Measurements from ENCODE around the gene CD79B. TPM values are rescaled to one million over a fixed set of nuclear protein-coding genes. Genes with fewer than 3 reads are reported as not detected.
"Not testable (repeated sequence)": the region's sequence is repeated elsewhere in the genome, so short reads cannot be mapped to it uniquely, and the experiment has no call there.

The CD79B gene
- total and polyA plus RNA-seq, 4 experiments from 2014 or later, result 16.4 to 57.2 (median 35.8) TPM

DNA sequence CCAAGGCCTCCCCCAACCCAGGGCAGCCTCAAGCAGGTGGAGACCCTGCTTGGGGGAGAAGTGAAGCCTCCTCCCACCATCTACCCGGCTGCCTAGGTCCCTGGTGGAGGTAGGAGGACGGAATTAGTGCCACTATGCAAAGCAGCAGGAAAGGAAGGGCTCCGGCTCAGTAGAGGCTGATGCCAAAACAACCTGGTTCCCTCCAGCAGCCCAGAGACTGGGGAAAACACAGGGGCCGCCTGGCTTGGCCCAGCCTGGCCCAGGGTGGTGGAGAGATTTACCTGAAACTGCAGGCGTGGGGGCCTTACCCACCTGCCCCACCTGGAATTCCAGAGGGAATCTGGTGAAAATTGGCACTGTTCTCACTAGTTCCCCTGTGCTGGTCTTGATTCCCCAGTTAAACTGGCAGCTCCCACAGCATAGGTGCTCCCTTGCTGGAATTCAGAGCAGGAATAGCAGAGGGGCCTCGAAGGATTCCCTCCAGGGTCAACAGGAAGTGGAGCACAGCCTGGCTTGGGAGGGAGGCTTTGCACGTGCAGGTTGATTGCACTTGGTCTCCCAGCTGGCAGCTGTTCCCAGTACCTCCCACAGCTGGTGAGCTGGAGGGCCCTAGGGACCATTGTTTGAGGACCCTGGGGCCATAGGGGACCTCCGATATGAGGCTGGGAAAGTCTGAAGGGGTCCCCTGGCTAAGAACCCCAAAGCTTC, 4.5 kb downstream of the CD79B start:
- DNase-seq, result no peak
- H3K4me1 Mint-ChIP-seq, result peaks cover 7 to 21% (median 16%) of the 10 kb centered on the region in 4 donors
- Histone ChIP-seq H3K27me3 (ENCODE audit: insufficient read depth, low read length) (no peaks in the 10 kb centered on the region), H3K4me1 (ENCODE audit: insufficient read depth, low read length) (peaks cover 19% of the 10 kb centered on the region), H3K9me3 (ENCODE audit: control insufficient read depth in 1 of 2, low read length in 2 of 2) (no peaks in the 10 kb centered on the region), H3K4me3 (ENCODE audit: low read length in 2 of 2) (no peak overlapping the region), H3K36me3 (ENCODE audit: insufficient read depth, low read length) (peaks cover 20% of the 10 kb centered on the region), H3K27ac (ENCODE audit: low read depth, low read length) (no peak overlapping the region)
- H3K27ac Mint-ChIP-seq, result no peak overlapping the region
- ChIA-PET POLR2A (ENCODE audit: partially characterized antibody) (interaction anchor here (0.6 to 1.3 kb wide), 3 partner anchors 203 to 441 kb away, joined by 3 to 7 read pairs (median 3); partner anchors contain the start of gene ERN1), CTCF (ENCODE audit: partially characterized antibody) (interaction anchor here (2.5 to 5.9 kb wide), 3 partner anchors 8 to 204 kb away, joined by 6 to 56 read pairs (median 12); partner anchors contain the start of gene GH1)
- H3K9me3 Mint-ChIP-seq, result no peaks in the 10 kb centered on the region
- H3K4me3 Mint-ChIP-seq, result no peak overlapping the region
- no peaks in the 10 kb centered on the region for H3K27me3 Mint-ChIP-seq
- intact Hi-C loops (cut with micrococcal nuclease), result no loop called here
- peaks cover 0 to 10% of the 10 kb centered on the region in 2 donors for H3K36me3 Mint-ChIP-seq

DNA sequence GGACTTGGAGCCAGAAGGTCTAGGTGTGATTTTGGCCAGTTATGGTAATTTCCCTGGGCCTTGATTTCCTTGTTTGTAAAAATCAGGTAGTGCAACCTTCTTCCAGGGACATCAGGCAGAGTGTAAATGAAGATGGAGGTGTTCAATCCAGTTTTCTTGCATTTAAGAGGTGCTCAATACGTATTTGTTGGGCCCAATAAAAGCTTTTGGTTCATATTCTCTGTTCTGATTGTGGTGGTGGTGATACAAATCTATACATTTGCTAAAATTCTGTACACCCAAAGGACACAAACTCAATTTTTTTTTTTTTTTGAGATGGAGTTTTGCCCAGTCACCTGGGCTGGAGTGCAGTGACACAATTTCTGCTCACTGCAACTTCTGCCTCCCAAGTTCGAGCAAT, 6.0 kb downstream of the CD79B start:
- Mint-ChIP-seq H3K27me3 (no peaks in the 10 kb centered on the region), H3K36me3 (peaks cover 0 to 10% of the 10 kb centered on the region in 2 donors), H3K9me3 (no peaks in the 10 kb centered on the region), H3K4me3 (no peak overlapping the region), H3K4me1 (peaks cover 4 to 8% (median 6%) of the 10 kb centered on the region in 4 donors), H3K27ac (peak overlapping the region in 1 of 7 donors; percentile 48)
- Histone ChIP-seq H3K27ac (ENCODE audit: low read depth, low read length) (no peak overlapping the region), H3K9me3 (ENCODE audit: control insufficient read depth in 1 of 2, low read length in 2 of 2) (no peaks in the 10 kb centered on the region), H3K36me3 (ENCODE audit: insufficient read depth, low read length) (peaks cover 20% of the 10 kb centered on the region), H3K4me3 (ENCODE audit: low read length in 2 of 2) (no peak overlapping the region), H3K27me3 (ENCODE audit: insufficient read depth, low read length) (no peaks in the 10 kb centered on the region), H3K4me1 (ENCODE audit: insufficient read depth, low read length) (peaks cover 11% of the 10 kb centered on the region)
- DNase-seq, result no peak
- intact Hi-C loops (cut with micrococcal nuclease), result no loop called here
- POLR2A ChIA-PET (ENCODE audit: partially characterized antibody), result interaction anchor here (0.7 to 1.1 kb wide), 2 partner anchors 21 to 94 kb away, joined by 3 to 4 read pairs; partner anchors contain the start of gene ICAM2
- CTCF ChIA-PET (ENCODE audit: partially characterized antibody), result interaction anchor here (1.1 to 2.2 kb wide), 3 partner anchors 15 to 103 kb away, joined by 4 to 8 read pairs (median 4); partner anchors contain the start of gene CSHL1

DNA sequence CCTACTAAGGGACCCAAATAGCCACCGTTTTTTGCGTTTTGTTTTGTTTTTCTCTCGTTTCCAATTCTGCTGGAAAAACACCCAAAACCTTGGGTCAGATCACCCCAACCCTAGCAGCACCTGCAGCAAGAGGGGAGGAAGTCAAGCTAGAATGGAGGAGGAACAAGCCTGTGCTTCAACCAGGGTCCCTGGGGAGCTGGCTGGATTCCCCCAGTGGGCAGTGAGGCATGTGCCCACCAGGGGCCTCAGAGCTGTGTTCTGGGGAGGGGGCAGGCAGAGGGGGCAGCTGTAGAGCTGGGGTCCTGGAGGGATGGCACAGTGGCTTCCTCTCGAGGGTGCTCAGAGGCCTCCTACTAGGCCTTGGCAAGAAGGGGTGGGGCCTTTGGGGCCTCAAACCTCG, 6.5 kb downstream of the CD79B start:
- Histone ChIP-seq H3K4me3 (ENCODE audit: low read length in 2 of 2) (no peak overlapping the region), H3K9me3 (ENCODE audit: control insufficient read depth in 1 of 2, low read length in 2 of 2) (no peaks in the 10 kb centered on the region), H3K36me3 (ENCODE audit: insufficient read depth, low read length) (peaks cover 20% of the 10 kb centered on the region), H3K27ac (ENCODE audit: low read depth, low read length) (no peak overlapping the region), H3K4me1 (ENCODE audit: insufficient read depth, low read length) (peaks cover 6% of the 10 kb centered on the region), H3K27me3 (ENCODE audit: insufficient read depth, low read length) (no peaks in the 10 kb centered on the region)
- intact Hi-C loops (cut with micrococcal nuclease), result no loop called here
- Mint-ChIP-seq H3K4me1 (peaks cover under 1 to 2% (median 1%) of the 10 kb centered on the region in 4 donors), H3K36me3 (peaks cover 0 to 6% of the 10 kb centered on the region in 2 donors), H3K9me3 (no peaks in the 10 kb centered on the region), H3K4me3 (no peak overlapping the region), H3K27ac (peak overlapping the region in 2 of 7 donors; percentile 15 to 27), H3K27me3 (no peaks in the 10 kb centered on the region)
- DNase-seq, result no peak
- CTCF ChIA-PET (ENCODE audit: partially characterized antibody), result interaction anchor here (1.1 to 3.5 kb wide), 5 partner anchors 14 to 103 kb away, joined by 3 to 13 read pairs (median 4); partner anchors contain the start of gene CSHL1
- POLR2A ChIA-PET (ENCODE audit: partially characterized antibody), result interaction anchor here (0.7 to 1.1 kb wide), 3 partner anchors 21 to 220 kb away, joined by 3 to 4 read pairs (median 3); partner anchors contain the start of gene ICAM2

DNA sequence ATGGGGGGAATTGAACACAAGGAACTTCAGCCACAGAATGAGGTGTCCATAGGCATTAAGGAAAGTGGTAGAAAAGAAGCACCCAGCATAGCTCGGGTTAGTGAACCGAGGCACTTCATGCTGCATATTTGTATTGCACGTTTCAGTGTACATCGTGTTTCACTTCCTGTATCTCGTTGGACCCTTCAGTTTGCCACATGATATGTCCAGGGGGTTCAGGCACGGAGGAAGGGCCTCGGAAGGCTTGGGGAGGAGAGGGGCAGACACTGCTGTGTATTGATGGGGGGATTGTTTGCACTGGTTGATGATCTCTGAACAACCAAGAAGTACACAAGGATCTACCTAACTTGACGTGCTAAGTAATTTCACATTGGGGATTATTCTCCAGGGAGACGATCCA, 9.7 kb downstream of the CD79B start:
- H3K27me3 ChIP-seq (ENCODE audit: insufficient read depth, low read length); DNase-seq; H3K4me1 ChIP-seq (ENCODE audit: insufficient read depth, low read length); H3K27ac ChIP-seq (ENCODE audit: low read depth, low read length); intact Hi-C loops (cut with micrococcal nuclease); H3K36me3 ChIP-seq (ENCODE audit: insufficient read depth, low read length); H3K27me3 Mint-ChIP-seq; H3K9me3 ChIP-seq (ENCODE audit: control insufficient read depth in 1 of 2, low read length in 2 of 2); H3K4me3 Mint-ChIP-seq; H3K9me3 Mint-ChIP-seq; H3K4me3 ChIP-seq (ENCODE audit: low read length in 2 of 2); POLR2A ChIA-PET (ENCODE audit: partially characterized antibody); H3K4me1 Mint-ChIP-seq; H3K36me3 Mint-ChIP-seq: not testable (repeated sequence)
- CTCF ChIA-PET (ENCODE audit: partially characterized antibody), result interaction anchor here (1.2 to 14.7 kb wide), 6 partner anchors 11 to 210 kb away, joined by 3 to 351 read pairs (median 72); partner anchors contain the start of genes CSHL1, ERN1 and ICAM2
- peak overlapping the region in 1 of 7 donors; percentile 4 for H3K27ac Mint-ChIP-seq

DNA sequence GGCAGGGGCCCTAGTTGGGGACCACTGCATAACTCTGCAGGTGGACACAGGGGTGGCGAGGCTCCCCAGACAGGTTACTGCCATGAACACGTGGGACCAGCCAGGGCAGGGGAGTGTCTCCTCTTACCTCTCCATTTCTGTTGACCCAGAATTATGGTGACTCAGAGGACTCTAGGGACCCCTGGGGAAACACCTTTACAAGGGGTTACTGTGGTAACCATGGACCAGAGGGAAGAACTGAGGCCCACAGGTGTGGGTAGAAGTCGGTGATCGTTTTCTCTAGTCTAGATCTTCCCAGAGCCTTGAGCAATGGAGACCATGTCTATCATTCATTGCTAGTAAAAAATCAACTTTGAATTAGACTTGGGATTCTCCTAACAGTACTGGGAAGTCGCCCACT, 11.4 kb downstream of the CD79B start:
- peak in 1 of 5 donors; percentile 27 for DNase-seq
- CTCF ChIA-PET (ENCODE audit: partially characterized antibody), result interaction anchor here (0.6 to 14.7 kb wide), 13 partner anchors 9 to 229 kb away, joined by 3 to 351 read pairs (median 9); partner anchors contain the start of genes CD79B, CSHL1, ERN1 and ICAM2
- H3K27ac ChIP-seq (ENCODE audit: low read depth, low read length); intact Hi-C loops (cut with micrococcal nuclease); H3K36me3 ChIP-seq (ENCODE audit: insufficient read depth, low read length); H3K27me3 Mint-ChIP-seq; H3K4me1 ChIP-seq (ENCODE audit: insufficient read depth, low read length); H3K4me1 Mint-ChIP-seq; H3K36me3 Mint-ChIP-seq; H3K27ac Mint-ChIP-seq; H3K27me3 ChIP-seq (ENCODE audit: insufficient read depth, low read length); H3K4me3 ChIP-seq (ENCODE audit: low read length in 2 of 2); H3K9me3 Mint-ChIP-seq; H3K9me3 ChIP-seq (ENCODE audit: control insufficient read depth in 1 of 2, low read length in 2 of 2); H3K4me3 Mint-ChIP-seq: not testable (repeated sequence)
- POLR2A ChIA-PET (ENCODE audit: partially characterized antibody), result interaction anchor here (1.7 to 3.8 kb wide), 5 partner anchors 11 to 212 kb away, joined by 5 to 46 read pairs (median 14); partner anchors contain the start of genes CD79B and ICAM2

DNA sequence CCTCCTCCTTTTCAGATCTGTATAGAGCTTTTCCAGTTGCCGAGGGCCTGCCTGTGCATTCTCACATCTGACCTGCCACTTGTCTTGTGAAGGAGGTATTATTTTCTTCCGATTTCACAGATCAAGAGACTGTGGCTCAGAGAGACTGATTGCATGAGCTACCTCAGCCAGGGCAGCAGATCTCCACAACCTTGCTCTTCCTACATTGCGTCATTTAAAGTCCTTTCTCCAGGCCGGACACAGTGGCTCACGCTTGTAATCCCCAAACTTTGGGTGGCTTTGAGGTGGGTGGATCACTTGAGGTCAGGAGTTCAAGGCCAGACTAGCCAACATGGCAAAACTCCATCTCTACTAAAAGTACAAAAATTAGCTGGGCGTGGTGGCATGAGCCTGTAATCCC, 12.1 kb downstream of the CD79B start:
- H3K27me3 Mint-ChIP-seq; H3K27me3 ChIP-seq (ENCODE audit: insufficient read depth, low read length); H3K4me1 Mint-ChIP-seq; H3K4me3 Mint-ChIP-seq; H3K9me3 ChIP-seq (ENCODE audit: control insufficient read depth in 1 of 2, low read length in 2 of 2); H3K36me3 Mint-ChIP-seq; H3K27ac ChIP-seq (ENCODE audit: low read depth, low read length); H3K4me3 ChIP-seq (ENCODE audit: low read length in 2 of 2); H3K4me1 ChIP-seq (ENCODE audit: insufficient read depth, low read length); H3K9me3 Mint-ChIP-seq; intact Hi-C loops (cut with micrococcal nuclease); H3K36me3 ChIP-seq (ENCODE audit: insufficient read depth, low read length): not testable (repeated sequence)
- peak overlapping the region in 1 of 7 donors; percentile 60 for H3K27ac Mint-ChIP-seq
- CTCF ChIA-PET (ENCODE audit: partially characterized antibody), result interaction anchor here (0.7 to 14.7 kb wide), 41 partner anchors 9 to 230 kb away, joined by 3 to 351 read pairs (median 5); partner anchors contain the start of genes CD79B, CSHL1, ERN1 and GH2
- peak in 1 of 5 donors; percentile 2 for DNase-seq
- POLR2A ChIA-PET (ENCODE audit: partially characterized antibody), result interaction anchor here (0.6 to 3.8 kb wide), 11 partner anchors 12 to 222 kb away, joined by 3 to 46 read pairs (median 7); partner anchors contain the start of genes CD79B, ERN1 and ICAM2

DNA sequence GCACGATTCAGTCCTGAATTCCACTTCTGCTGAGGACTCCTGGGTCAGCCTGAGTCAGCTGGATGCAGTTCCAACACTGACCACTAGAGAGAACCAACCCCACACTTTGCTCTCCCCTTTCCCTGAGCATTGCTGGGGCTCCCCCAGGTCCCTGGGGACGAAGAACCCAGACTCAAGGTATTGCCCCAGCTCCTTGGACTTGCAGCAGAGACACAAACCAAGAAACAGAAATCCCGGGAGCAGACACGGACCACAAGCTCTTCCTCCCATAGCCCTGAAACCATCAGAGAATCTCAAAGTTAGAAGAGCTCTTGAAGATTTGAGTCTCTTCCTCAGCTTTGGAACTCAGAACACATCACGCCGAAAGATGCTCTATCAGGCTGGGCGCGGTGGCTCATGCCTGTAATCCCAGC, 12.8 kb downstream of the CD79B start:
- Histone ChIP-seq H3K4me1 (ENCODE audit: insufficient read depth, low read length) (peaks cover 7% of the 10 kb centered on the region), H3K27me3 (ENCODE audit: insufficient read depth, low read length) (no peaks in the 10 kb centered on the region), H3K9me3 (ENCODE audit: control insufficient read depth in 1 of 2, low read length in 2 of 2) (no peaks in the 10 kb centered on the region), H3K36me3 (ENCODE audit: insufficient read depth, low read length) (no peaks in the 10 kb centered on the region), H3K4me3 (ENCODE audit: low read length in 2 of 2) (no peak overlapping the region), H3K27ac (ENCODE audit: low read depth, low read length) (no peak overlapping the region)
- H3K27me3 Mint-ChIP-seq, result peaks cover 0 to 2% of the 10 kb centered on the region in 2 donors
- ChIA-PET POLR2A (ENCODE audit: partially characterized antibody) (interaction anchor here (0.9 to 3.8 kb wide), 13 partner anchors 12 to 227 kb away, joined by 3 to 46 read pairs (median 7); partner anchors contain the start of genes CD79B, ERN1 and ICAM2), CTCF (ENCODE audit: partially characterized antibody) (interaction anchor here (0.7 to 14.7 kb wide), 49 partner anchors 8 to 230 kb away, joined by 3 to 351 read pairs (median 5); partner anchors contain the start of genes CD79B, CSHL1, ERN1 and GH2)
- H3K4me1 Mint-ChIP-seq, result peaks cover 6% of the 10 kb centered on the region in 4 donors
- peak overlapping the region in 6 of 7 donors; percentile 38 to 87 (median 62) for H3K27ac Mint-ChIP-seq
- H3K36me3 Mint-ChIP-seq, result no peaks in the 10 kb centered on the region
- intact Hi-C loops (cut with micrococcal nuclease), result loop anchor here (1.0 to 5.0 kb wide), 5 partner anchors 27 to 363 kb away; partner anchors contain the start of gene ERN1
- DNase-seq, result peak; percentile 70 to 81 (median 75)
- no peak overlapping the region for H3K4me3 Mint-ChIP-seq
- H3K9me3 Mint-ChIP-seq, result no peaks in the 10 kb centered on the region

Measured in CD4-positive, alpha-beta memory T cell (primary cell).